Ascending aorta (tissue), 2 donors: ENCODE results near the gene UPK1B. TPM values are rescaled to one million over a fixed set of nuclear protein-coding genes. Genes with fewer than 3 reads are reported as not detected.

ENCODE experiments used
- DNase-seq, 2 donors: peaks; one replicate each; pipeline ENCODE4 v3.0.0-alpha.2; 2019; ENCODE audit warnings: low spot score in 2 of 2
- H3K27ac ChIP-seq, 2 donors: fragments of 200-600 bp; sonication (generic); one replicate each; pipeline ENCODE4 v1.5.1; 2016 to 2017; ENCODE audit warnings: mild to moderate bottlenecking in 1 of 2
- H3K27me3 ChIP-seq: fragments of 200-600 bp; sonication (generic); one replicate; pipeline ENCODE4 v1.5.1; 2017
- H3K36me3 ChIP-seq, 2 donors: fragments of 200-600 bp; sonication (generic); one replicate each; pipeline ENCODE4 v1.5.1; 2016
- H3K4me1 ChIP-seq, 2 donors: fragments of 200-600 bp; sonication (generic); one replicate each; pipeline ENCODE4 v1.5.1; 2016 to 2017; ENCODE audit warnings: mild to moderate bottlenecking in 1 of 2
- H3K4me3 ChIP-seq, 2 donors: fragments of 200-600 bp; sonication (generic); one replicate each; pipeline ENCODE4 v1.5.1; 2016 to 2017; ENCODE audit warnings: mild to moderate bottlenecking in 1 of 2
- H3K9me3 ChIP-seq, 2 donors: fragments of 200-600 bp; sonication (generic); one replicate each; pipeline ENCODE4 v1.5.1; 2016
- CTCF ChIP-seq, 3 experiments: fragments of 200-600 bp in 2 of 3; fragments of 450-650 bp in 1 of 3; sonication (generic) in 2 of 3; IDR thresholded peaks; one replicate each; pipeline ENCODE4 v1.5.1; 2016 to 2019; ENCODE audit warnings: antibody characterized with exemption in 3 of 3, mild to moderate bottlenecking in 1 of 3, moderate library complexity in 1 of 3
- intact Hi-C: fragments of 100-400 bp; cut with DNase I; formaldehyde crosslinking; loops from one replicate; pipeline ENCODE4 v1.15.1; 2023
- total RNA-seq: library from RNA; depleted of rRNA; stranded (reverse); fragments of >200 nt; gene quantifications from one replicate; pipeline ENCODE4 v1.1.0, GENCODE V29; 2016

UPK1B gene
- total RNA-seq, 1 donor from 2014 or later, result not detected

GRCh38 chr3:119184111-119184510 lies 10.7 kb downstream of the UPK1B start:
- no peaks in the 10 kb centered on the region for H3K36me3 ChIP-seq
- H3K4me3 ChIP-seq, result no peak overlapping the region
- TF ChIP-seq CTCF (IDR thresholded peaks at IDR 0.05), result no peak
- no peak overlapping the region for H3K27ac ChIP-seq
- H3K27me3 ChIP-seq, result no peaks in the 10 kb centered on the region
- intact Hi-C loops, result no loop called here
- DNase-seq, result no peak
- H3K9me3 ChIP-seq, result no peaks in the 10 kb centered on the region
- H3K4me1 ChIP-seq, result no peaks in the 10 kb centered on the region

DNA sequence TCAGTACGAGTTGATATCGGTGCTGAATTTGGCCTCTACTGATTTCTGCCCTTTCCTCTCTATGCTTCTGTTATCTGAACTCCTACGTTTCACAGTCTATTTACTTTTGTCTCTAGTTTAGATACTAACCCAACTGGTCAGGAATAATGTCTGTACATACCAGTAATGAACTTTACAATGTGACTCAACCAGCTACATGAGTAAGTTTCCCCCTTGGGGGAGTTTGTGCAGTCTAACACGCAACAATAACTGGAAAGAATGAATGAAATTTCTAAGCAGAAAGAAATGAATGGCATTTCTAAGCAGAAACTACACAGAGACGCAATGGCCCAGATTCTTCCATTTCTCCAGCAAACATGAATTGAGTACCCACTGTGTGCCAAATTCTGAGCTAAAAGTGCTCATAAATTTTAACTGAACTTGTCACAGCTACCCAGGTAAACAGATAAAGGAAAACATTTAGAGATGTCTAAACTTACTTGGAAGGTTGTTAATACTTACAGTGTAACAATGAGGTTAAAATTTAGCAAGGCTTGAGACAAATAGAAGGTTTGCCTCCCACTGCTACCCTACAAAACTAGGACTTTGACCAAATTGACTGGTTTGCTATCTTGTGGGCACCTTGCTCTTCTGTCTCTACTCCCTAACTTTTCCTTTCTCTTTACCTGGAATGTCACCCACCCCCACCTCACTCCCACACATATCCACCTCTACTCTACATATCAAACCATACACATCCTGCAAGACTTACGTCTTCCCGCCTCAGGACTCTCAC lies 11.6 kb downstream of the UPK1B start:
- Histone ChIP-seq H3K27me3 (no peaks in the 10 kb centered on the region), H3K27ac (no peak overlapping the region), H3K9me3 (no peaks in the 10 kb centered on the region), H3K36me3 (no peaks in the 10 kb centered on the region), H3K4me3 (no peak overlapping the region), H3K4me1 (no peaks in the 10 kb centered on the region)
- no peak for TF ChIP-seq CTCF (IDR thresholded peaks at IDR 0.05)
- DNase-seq, result no peak
- intact Hi-C loops, result no loop called here

DNA sequence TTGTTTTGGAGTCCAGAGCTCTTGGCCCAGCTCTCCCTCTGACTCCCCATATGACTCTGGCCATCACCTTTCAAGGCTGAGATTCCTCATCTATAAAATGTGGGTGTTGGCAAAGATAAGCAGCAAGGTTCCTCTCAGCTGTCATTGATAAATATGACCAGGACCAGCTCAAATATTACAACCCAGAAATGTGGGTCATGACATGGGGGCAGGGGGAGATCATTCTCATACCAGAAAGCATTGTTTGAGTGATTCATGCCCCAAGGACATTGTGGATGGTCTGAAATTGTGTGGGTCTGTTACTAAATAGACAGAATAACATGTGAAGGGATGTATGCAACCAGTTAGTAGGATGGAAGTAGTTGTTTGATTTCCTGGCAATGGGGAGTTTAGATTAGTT lies 13.9 kb downstream of the UPK1B start:
- Histone ChIP-seq H3K27me3 (no peaks in the 10 kb centered on the region), H3K27ac (no peak overlapping the region), H3K4me1 (no peaks in the 10 kb centered on the region), H3K36me3 (no peaks in the 10 kb centered on the region), H3K9me3 (no peaks in the 10 kb centered on the region), H3K4me3 (no peak overlapping the region)
- no peak for DNase-seq
- TF ChIP-seq CTCF (IDR thresholded peaks at IDR 0.05), result no peak
- intact Hi-C loops, result no loop called here

DNA sequence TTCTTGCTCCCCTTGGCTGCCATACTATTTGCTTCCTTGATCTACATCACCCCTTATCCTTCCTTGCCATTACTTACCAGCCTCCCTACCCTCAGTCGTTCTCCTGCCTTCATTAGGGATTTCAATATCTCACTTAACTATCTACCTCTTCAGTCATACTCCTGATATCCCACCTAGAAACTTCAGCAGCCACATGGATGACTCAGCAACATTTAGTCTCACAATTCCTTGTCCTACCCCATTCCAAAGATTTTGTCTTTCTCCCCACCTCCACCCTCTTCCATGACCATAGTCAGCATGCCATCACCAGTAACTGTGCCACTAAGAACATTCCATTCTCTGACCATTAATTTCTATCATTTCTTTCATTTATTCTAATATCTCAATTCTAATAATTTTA lies 18.4 kb downstream of the UPK1B start:
- Histone ChIP-seq H3K27ac (no peak overlapping the region), H3K27me3 (no peaks in the 10 kb centered on the region), H3K4me3 (no peak overlapping the region), H3K9me3 (no peaks in the 10 kb centered on the region), H3K36me3 (no peaks in the 10 kb centered on the region), H3K4me1 (no peaks in the 10 kb centered on the region)
- DNase-seq, result no peak
- TF ChIP-seq CTCF (IDR thresholded peaks at IDR 0.05), result no peak
- intact Hi-C loops, result no loop called here

GRCh38 chr3:119194237-119195150 lies 21.1 kb downstream of the UPK1B start:
- H3K9me3 ChIP-seq, result no peaks in the 10 kb centered on the region
- no peaks in the 10 kb centered on the region for H3K27me3 ChIP-seq
- no peak for TF ChIP-seq CTCF (IDR thresholded peaks at IDR 0.05)
- H3K36me3 ChIP-seq, result no peaks in the 10 kb centered on the region
- no peak overlapping the region for H3K27ac ChIP-seq
- intact Hi-C loops, result no loop called here
- no peak overlapping the region for H3K4me3 ChIP-seq
- no peaks in the 10 kb centered on the region for H3K4me1 ChIP-seq
- no peak for DNase-seq
